ENCODE results near the gene MITF. TPM values are rescaled to one million over a fixed set of nuclear protein-coding genes. Genes with fewer than 3 reads are reported as not detected.

Gene MITF
- total RNA-seq, 1 donor from 2014 or later: 3.0 TPM

DNA sequence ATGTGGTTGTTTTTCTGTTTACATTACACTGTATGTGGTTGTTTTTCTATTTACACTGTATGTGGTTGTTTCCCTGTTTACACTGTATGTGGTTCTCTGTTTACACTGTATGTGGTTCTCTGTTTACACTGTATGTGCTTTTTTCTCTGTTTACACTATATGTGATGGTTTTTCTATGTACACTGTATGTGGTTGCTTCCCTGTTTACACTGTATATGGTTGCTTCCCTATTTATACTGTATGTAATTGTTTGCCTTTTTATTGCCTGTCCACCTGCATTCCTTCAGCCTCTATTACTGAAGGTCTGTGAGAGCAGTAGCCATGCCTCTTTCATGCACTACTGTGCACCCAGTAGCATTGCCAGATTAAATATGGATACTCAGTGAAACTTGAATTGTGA, 94.3 kb downstream of the MITF start:
- DNase-seq (ENCODE audit: low read depth in 2 of 2): no peak

DNA sequence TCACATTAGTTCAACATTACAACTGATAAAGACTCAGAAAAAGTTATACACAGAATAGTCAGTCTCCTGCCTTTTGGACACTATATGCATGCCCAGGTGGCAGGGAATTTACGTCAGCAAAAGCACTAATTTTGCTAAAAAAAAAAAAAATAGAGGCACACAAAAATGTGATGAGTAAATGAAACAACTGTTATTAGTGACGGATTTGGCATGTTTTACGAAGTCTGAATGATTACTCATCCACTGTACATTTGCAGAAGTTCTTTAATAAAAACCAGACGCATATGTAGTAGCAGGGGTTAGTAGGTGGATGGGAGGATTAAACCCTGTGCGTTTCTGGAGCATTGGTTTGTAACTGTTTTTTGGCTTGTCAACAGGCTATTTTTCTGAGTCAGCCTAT, 99.0 kb downstream of the MITF start:
- DNase-seq (ENCODE audit: low read depth in 2 of 2): no peak

DNA sequence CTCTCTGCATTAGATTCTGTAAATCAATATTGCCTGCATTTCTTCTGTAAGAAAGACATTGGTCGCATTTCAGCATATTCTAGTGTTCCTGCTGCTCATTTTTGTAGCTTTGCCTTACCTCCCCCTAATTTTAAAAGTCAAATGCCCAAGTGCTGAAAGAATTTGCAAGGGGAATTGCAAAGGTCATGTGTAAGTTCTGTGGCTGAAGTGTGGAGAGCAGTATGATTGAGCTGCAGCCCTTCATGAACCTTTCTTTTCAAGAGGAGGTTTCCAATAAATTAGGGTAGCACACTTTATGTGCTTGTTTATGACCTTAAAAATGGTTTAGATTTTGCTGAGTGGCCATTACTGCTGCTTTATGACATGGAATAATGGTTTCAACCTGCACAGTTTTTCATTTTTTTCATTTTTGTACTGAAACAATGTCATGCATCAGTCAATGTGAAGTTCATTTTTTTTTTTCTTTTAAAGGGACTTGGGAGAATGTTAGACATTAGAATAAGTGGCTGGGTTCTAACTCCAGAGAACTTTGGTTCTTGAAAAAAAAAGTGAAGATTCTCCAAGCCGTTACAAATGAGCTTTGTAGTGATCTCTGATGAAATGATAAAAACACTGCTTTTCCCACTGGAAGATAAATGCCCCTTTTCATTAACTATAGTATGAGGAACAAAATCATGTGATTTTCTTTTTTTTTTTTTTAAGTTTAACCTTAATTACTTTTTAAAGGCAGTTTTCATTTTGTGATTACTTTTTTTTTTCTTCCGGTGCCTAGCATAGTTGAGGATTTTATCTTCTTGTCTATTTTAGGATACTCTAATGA, 99.6 kb downstream of the MITF start:
- no peak for DNase-seq (ENCODE audit: low read depth in 2 of 2)

DNA sequence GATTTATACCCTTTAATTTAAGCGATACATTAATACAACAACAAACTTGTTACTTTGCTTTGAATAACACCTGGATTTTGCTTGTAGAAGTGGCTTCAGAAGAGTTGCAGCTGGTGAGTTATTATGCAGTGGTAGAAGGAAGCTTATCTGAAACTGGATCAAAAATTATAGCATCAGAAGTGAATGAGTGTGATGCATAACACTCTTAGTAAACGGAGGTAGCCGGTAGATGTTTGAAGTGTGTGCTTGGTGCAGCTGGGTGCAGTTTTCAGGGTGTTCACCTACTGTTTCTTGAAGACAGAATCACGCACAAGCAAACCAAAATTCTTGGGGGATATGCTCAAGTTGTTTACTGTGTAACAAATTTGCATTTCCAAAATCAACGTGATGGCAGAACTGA, 103.1 kb downstream of the MITF start:
- DNase-seq (ENCODE audit: low read depth in 2 of 2): no peak

DNA sequence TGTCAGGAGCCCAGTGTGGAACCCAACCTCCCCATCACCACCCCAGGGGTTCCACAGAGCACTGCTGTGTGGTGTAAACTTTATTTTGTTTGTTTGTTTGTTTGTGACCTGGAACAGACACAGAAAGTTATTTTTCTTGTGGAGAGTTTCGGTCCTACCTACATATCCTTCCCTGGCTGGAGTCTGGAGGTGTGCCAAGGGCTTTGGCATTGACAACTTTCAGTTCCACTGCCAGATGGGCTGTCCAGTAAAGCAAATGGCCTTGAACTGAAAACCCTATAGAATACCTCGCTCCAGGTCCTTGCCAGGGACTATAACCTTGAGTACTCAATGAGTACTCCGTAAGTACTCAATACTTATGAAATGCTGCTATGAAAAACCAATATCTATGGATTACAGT, 103.5 kb downstream of the MITF start:
- DNase-seq (ENCODE audit: low read depth in 2 of 2): peak in 1 of 2 donors; percentile 8

DNA sequence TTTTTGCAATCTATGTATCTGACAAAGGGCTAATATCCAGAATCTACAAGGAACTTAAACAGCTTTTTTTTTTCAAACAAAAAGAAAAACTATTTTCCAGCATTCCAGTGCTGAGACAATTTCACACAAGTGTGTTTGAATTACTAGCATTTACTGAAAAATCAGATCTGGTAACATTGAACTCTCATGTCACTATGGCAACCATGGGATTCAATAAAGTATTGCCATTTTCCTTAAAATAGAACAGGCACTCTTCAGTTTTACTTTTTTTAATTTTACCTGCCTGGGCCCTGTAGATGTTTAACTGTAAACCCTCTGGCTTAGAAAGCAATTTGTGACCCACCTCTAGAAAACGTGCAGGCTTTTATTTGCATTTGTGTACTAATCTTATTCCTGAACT, 105.4 kb downstream of the MITF start:
- no peak for DNase-seq (ENCODE audit: low read depth in 2 of 2)

DNA sequence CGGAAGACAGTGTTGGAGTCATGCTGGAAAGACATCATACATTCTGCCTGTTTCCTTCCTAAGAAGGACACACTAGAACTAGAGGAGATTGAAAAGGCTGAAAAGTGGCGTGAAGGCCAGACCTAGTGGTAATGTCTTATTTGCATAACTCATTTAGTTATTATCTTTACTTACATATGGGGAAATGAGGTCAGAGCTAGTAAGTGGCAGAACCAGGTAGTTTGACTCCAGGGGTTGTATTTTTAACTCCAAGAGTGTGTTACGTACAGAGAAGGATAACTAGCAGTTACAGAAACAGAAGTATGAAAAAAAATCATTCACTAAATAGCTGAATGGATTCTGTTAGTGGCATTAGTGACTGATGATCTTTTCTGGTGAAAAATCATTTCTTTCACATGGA, 108.0 kb downstream of the MITF start:
- DNase-seq (ENCODE audit: low read depth in 2 of 2): no peak

DNA sequence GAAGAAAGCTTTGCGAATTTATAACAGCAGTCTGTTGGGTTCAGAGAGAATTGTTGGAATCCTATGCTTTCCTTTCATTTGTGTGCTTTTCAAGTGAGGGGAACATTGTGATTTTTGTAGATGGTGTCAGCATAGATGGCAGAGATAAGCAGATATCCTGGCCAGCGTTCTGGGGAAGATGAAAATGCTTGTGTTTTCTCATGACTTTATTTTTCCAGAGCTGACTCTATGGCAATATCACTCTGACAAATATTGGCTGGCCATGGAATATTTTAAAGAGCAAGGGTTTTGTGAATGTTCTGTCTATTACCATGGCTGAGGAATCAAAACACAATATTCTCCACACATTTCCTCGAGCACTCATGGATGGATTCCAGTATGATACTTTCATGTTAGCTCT, 108.8 kb downstream of the MITF start:
- DNase-seq (ENCODE audit: low read depth in 2 of 2): peak; percentile 51 to 81

DNA sequence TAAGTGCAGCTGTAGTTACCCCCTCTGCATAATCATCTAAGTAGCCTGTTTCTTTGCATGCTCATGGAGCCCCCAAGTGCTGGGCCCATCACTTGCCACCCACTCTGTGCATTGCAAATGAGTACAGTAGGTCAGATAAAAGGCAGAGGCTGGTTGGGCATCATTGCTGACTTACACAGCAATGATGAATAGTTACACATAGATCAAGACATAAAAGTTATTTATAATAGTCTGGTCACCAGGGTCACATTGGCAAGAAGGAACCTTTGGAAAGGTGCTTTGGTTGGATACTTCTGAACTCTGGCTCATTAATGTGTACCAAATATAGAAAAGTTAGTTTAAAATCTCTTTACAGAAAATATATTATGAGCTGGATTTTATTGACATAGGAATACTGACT, 111.6 kb downstream of the MITF start:
- no peak for DNase-seq (ENCODE audit: low read depth in 2 of 2)

DNA sequence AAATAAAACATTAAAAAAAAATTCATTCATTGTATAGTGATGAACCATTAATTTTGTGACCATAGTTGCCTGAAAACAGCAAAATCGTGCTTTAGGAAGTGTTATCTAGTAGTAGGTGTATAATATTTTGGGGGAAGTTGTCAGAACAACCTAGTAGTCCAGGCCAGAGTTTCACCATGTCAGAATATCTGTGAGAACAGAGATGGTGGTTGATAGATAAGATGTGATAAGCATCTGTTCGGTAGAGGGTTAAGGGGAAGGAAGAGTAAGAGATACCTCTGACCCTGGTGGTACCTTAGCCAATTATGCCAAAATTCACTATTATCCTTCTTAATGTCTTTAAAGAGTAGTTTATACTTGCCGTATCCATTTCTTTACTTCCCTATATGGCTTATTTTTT, 113.8 kb downstream of the MITF start:
- DNase-seq (ENCODE audit: low read depth in 2 of 2): no peak

DNA sequence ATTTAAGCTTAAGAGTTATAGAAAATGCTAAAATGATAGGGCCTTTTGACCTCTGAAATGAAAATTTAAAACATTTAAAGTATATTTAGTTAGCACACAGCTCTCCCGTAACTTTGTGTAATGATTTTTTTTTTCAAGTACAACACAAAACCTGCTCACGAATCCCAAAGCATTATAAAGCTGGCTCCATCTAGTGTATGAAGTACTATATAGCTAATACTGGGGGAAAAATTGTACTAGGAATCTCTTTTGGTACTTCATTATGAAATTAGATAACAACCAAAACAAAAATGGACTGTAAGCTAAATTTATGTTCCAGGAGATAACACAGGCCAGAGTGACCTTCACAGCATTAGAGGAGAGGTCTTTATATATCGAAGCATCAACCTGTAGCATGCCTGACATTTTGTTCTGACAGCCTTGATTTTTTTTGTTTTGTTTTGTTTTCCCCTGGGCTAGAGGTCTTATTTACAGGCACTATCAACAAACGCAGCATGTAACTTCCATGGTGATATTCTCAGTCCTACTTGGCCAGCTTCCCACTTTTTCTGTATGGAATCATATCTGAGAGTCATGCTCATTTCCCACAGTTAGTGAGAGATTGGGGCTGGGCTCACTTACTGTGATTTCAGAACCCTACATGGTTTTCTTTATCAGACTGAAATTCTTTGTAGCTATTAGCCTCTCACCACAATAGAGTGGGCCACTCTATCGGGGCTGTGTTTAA, 116.3 kb downstream of the MITF start:
- DNase-seq (ENCODE audit: low read depth in 2 of 2): peak; percentile 70 to 79

DNA sequence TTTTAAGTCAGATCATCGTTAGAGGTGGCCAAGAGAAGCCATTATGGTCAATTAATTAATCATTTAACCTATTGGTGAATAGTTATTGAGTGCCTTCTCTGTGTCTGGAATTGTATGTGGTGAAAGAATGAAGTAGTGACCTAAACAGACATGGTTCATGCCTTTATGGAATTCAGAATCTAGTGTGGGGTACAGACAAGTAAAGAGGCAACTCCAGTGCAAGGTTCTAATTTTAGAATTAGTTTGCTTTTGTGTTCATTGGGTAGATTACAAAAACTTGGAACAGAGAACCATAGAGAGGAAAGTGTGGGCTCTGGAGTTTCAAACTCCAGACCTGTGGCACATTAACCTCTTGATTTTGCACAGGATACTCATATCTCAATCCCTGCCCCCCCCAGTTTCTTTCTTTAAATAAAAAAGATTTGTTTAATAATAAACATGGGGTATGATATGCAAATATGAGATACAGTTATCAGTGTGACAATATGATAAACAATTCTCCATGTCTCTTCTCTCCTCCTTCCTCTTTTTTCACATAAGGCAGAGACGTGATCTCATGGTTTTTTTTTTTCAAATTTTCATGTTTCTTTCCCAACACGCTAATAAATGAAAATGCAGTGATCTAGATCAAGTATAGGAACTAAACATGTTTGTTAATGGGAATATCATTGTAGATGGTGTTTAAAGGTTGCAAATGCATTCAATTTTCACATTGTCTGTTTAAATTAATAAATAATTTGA, 117.9 kb downstream of the MITF start:
- no peak for DNase-seq (ENCODE audit: low read depth in 2 of 2)

DNA sequence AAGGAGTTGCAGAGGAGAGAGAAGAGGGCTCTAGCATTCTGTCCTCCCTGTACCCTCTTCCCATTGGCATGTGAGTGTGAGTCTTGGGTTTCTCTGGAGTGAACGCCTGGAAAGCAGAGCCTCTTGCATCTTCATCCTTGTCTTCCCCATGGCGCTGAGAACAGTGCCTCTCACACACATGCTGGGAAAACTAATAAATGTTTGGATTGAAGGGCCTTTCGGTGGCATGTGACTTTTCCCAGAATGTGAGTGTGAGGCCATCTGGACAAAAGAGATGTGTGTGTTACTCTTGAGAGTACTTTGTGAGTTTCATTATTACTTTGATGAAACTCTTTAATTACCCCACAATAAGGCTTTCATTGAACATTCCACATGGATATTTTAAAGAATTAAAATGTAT, 122.3 kb downstream of the MITF start:
- DNase-seq (ENCODE audit: low read depth in 2 of 2): no peak

DNA sequence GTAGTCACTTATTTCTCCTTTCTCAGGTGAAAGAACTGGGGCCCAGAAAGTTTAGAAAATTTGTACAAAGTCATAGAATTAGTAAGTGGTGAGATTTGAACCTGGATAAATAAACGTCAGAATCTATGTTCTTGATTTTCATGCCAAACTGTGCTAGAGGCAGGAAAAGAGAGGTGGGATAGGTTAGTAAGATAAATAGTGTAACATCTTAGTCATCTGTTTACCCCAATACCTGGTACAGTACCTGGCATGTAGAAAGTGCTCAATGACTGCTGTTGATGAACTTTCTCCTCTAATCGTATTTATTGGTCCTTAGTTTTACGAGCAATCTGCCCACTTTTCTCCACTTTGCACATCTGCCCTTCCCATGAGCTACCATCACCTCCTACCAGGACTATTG, 124.9 kb downstream of the MITF start:
- no peak for DNase-seq (ENCODE audit: low read depth in 2 of 2)

DNA sequence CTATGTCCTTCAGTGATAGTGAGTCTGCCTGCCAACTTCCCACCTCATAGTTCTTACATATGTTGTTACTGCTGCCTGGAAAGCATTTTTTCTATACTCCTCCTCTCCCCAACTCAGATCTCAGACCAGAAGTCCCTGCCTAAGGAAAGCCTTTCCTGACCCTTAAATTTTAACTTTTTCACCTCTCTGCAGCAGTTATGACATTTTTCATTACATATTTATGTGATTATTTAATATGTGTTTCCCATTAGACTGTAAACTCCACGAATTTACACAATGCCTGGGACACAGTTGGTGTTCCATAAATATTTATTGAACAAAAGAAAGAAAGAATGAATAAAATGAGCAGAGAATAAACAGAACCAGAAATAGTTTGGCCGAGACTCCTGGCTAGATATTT, 125.5 kb downstream of the MITF start:
- DNase-seq (ENCODE audit: low read depth in 2 of 2): no peak

DNA sequence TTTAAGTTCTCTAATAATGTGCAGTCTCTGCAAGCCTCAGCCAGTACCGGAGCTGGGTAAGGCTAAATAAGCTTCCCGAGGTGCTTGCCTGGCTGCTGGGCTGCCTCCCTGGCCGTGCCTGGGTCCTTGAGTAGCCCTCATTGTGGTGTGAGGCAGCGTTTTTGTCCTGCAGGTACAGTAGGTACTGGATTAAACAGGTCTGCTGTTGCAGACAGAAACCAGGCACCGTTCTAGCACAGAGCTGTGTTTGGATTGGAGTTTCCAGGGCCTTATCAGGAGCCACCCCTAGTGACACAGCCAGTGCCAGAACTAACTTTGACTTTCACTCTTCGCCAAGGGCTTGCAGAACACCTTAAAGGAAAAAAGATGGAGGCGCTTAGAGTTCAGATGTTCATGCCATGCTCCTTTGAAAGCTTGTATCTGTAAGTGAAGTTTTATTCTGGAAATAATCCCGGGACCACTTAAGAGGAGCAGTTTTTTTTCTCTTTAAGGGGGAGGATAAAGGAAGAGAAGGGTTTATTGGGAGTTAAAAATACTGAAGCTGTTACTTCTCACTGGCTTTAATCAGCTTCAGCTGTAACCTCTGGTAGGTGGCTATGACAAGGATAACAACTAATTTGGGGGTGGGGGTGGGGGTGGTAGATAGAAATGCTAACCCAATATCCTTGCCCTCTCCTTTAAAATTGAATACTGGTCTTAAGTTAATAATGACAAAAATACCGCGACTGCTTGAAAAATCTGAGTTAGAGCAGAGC, 126.8 kb downstream of the MITF start:
- no peak for DNase-seq (ENCODE audit: low read depth in 2 of 2)

DNA sequence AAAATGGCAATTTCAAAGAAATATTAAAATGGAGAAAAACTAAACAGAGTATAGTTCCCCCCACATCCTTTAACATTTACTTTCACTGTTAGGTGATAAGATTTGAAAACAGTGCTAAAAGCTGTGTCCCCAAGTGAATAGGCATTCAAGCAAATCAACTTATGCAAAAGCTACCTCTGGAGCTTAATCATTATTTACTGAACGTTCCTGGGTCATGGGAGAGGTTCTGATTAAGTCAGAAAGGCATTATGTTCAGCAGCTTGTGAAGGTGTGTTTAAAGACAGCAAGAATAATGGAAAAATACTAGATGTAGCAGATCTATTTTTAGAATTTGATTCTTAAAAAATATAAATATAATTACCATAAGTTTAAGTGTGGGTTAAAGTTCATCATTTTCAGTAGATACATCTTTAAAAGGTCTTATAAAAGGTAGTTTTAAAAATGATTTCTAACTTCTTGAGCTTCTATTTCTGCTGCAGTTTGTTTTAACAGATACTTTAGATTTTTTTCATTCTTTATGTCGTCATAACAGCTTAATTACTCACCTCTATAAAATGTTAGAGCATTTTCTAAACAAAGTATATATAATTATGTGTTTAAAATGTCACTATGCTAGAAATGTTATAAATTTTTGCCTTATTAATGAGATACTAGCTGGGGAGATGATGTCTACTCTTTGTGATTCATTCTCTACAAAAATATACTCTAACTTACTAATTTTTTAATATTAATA, 127.9 kb downstream of the MITF start:
- DNase-seq (ENCODE audit: low read depth in 2 of 2): no peak

DNA sequence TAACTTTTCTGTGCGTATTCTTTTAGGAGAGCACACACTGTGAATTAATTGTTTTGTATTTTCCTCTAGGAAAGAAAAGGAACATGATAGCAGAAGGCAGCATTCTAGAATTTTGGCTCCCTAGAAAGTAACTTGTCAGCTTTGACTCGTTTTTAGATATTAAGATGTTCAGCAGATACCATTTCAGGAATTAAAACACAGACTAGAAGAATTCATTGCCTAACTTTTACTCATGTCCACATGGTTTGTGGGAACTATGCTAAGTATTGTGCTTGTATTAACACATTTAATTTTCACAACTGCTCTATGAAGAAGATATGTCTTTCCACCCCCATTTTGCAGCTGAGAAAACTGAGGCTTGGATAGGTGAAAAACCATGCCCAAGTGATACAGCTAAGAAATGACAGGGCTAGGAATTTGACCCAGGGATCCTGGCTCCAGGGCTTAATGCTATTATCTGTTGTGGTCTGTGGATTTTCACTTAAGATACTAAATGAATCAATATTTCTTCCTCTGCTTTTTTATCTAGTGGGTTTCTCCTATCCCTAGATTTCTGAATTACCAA, 128.8 kb downstream of the MITF start:
- DNase-seq (ENCODE audit: low read depth in 2 of 2): no peak

DNA sequence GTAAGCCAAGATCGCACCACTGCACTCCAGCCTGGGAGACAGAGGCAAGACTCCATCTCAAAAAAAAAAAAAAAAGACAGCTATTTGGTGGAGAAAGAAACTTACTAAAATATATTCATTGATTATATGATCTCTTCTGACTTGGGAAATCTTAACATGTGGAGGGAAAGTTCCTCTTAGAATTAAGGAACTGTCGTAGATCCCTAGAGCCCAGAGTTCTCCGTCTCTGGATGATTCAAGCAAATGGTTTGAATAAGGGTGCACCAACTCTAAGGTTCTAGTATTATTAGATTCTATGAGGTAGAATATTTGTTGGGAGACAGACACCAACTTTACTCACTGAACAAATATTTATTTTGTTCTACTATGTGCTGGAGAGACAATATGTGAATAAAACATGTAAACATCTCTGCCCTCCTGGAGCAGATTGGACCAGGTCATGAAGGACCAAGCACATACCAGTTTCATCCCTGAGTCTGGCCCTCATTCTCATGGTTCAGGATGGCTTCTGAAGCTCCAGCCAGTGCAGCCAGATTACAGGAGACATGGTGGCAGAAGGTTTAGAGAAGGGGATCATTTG, 129.7 kb downstream of the MITF start:
- no peak for DNase-seq (ENCODE audit: low read depth in 2 of 2)

DNA sequence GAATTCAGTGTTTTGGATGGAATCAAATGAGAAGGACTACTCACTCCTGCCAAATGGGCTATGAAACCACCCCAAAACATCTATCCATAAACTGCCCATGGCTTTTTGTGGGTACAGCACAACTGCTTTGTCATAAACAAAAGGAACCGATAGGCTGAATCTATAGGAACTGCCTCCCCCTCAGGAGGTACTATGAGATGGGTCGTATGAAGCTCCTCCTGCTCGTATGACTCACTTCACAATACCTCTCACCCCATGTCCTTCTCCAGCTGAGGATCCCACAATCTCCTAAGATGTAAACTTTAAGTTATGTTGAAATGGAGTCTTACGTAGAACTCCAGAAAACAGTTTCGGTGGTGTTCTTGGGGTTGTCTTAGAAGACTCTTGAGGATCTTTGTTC, 130.4 kb downstream of the MITF start:
- DNase-seq (ENCODE audit: low read depth in 2 of 2): no peak
